22Rv1 (cell line): Measurements from ENCODE around the gene FILIP1L.

Experiments
- CTCF ChIP-seq: fragments of 450-650 bp; IDR thresholded peaks from 2 replicates; pipeline ENCODE4 v1.5.1; 2017; ENCODE audit warnings: mild to moderate bottlenecking
- ZFX ChIP-seq: fragments of 450-650 bp; IDR thresholded peaks from 2 replicates; pipeline ENCODE4 v1.6.1; 2017; ENCODE audit warnings: antibody characterized with exemption, borderline replicate concordance

- TF ChIP-seq CTCF (no peak), ZFX (no peak)
Observed at GRCh38 chr3:99970198-99970597, 144.1 kb downstream of the FILIP1L start.
